ENCODE results near the gene MCF2. TPM values are rescaled to one million over a fixed set of nuclear protein-coding genes. Genes with fewer than 3 reads are reported as not detected.
"Not testable (repeated sequence)": the region's sequence is repeated elsewhere in the genome, so short reads cannot be mapped to it uniquely, and the experiment has no call there.

The MCF2 gene
- total RNA-seq, 1 experiment from 2014 or later = 2.7 TPM

- Histone ChIP-seq H3K4me3 (ENCODE audit: low read depth, low read length, poor library complexity, severe bottlenecking) (peak overlapping the region; percentile 17), H3K4me1 (ENCODE audit: insufficient read depth, low read length, poor library complexity, severe bottlenecking) (no peaks in the 10 kb centered on the region), H3K36me3 (ENCODE audit: insufficient read depth, low read length, poor library complexity, severe bottlenecking) (no peaks in the 10 kb centered on the region), H3K27me3 (replicated peaks; ENCODE audit: insufficient read depth, low read depth, low read length, poor library complexity) (no peaks in the 10 kb centered on the region), H3K9me3 (ENCODE audit: low read depth, low read length, poor library complexity, severe bottlenecking) (no peaks in the 10 kb centered on the region), H3K27ac (ENCODE audit: low read depth, low read length, poor library complexity, severe bottlenecking) (no peak overlapping the region)
- ChIA-PET CTCF (no interaction called here), POLR2A (ENCODE audit: low non-redundant PET) (no interaction called here)
- intact Hi-C loops (cut with micrococcal nuclease; ENCODE audit: unreplicated experiment) = no loop called here
- BruUV-seq (replicated peaks) = no TSS peak
- no peak for DNase-seq (ENCODE audit: low spot score)
- TF ChIP-seq EZH2 (IDR thresholded peaks at IDR 0.05; ENCODE audit: borderline replicate concordance, low read depth, low read length, poor library complexity, severe bottlenecking) (no peak), CTCF (conservative IDR thresholded peaks at IDR 0.05; ENCODE audit: low read depth, low read length) (no peak)
These were observed 16.5 kb downstream of the MCF2 start for GRCh38 chrX:139691493-139691842.

GRCh38 chrX:139685175-139685574, 22.8 kb downstream of the MCF2 start:
- DNase-seq (ENCODE audit: low spot score); H3K4me1 ChIP-seq (ENCODE audit: insufficient read depth, low read length, poor library complexity, severe bottlenecking); intact Hi-C loops (cut with micrococcal nuclease; ENCODE audit: unreplicated experiment); CTCF ChIA-PET; H3K4me3 ChIP-seq (ENCODE audit: low read depth, low read length, poor library complexity, severe bottlenecking); POLR2A ChIA-PET (ENCODE audit: low non-redundant PET); H3K36me3 ChIP-seq (ENCODE audit: insufficient read depth, low read length, poor library complexity, severe bottlenecking); H3K27ac ChIP-seq (ENCODE audit: low read depth, low read length, poor library complexity, severe bottlenecking); H3K9me3 ChIP-seq (ENCODE audit: low read depth, low read length, poor library complexity, severe bottlenecking); H3K27me3 ChIP-seq (replicated peaks; ENCODE audit: insufficient read depth, low read depth, low read length, poor library complexity); BruUV-seq (replicated peaks): not testable (repeated sequence)

- CTCF ChIA-PET = no interaction called here
- H3K4me3 ChIP-seq (ENCODE audit: low read depth, low read length, poor library complexity, severe bottlenecking) = no peak overlapping the region
- POLR2A ChIA-PET (ENCODE audit: low non-redundant PET) = no interaction called here
- no peaks in the 10 kb centered on the region for H3K27me3 ChIP-seq (replicated peaks; ENCODE audit: insufficient read depth, low read depth, low read length, poor library complexity)
- no peaks in the 10 kb centered on the region for H3K4me1 ChIP-seq (ENCODE audit: insufficient read depth, low read length, poor library complexity, severe bottlenecking)
- BruUV-seq (replicated peaks) = no TSS peak
- TF ChIP-seq EZH2 (IDR thresholded peaks at IDR 0.05; ENCODE audit: borderline replicate concordance, low read depth, low read length, poor library complexity, severe bottlenecking) = no peak
- TF ChIP-seq CTCF (conservative IDR thresholded peaks at IDR 0.05; ENCODE audit: low read depth, low read length) = no peak
- no peak overlapping the region for H3K27ac ChIP-seq (ENCODE audit: low read depth, low read length, poor library complexity, severe bottlenecking)
- intact Hi-C loops (cut with micrococcal nuclease; ENCODE audit: unreplicated experiment) = no loop called here
- H3K36me3 ChIP-seq (ENCODE audit: insufficient read depth, low read length, poor library complexity, severe bottlenecking) = no peaks in the 10 kb centered on the region
- H3K9me3 ChIP-seq (ENCODE audit: low read depth, low read length, poor library complexity, severe bottlenecking) = no peaks in the 10 kb centered on the region
- no peak for DNase-seq (ENCODE audit: low spot score)
These were observed 27.6 kb downstream of the MCF2 start for GRCh38 chrX:139680356-139680755.

- H3K27me3 ChIP-seq (replicated peaks; ENCODE audit: insufficient read depth, low read depth, low read length, poor library complexity) = no peaks in the 10 kb centered on the region
- intact Hi-C loops (cut with micrococcal nuclease; ENCODE audit: unreplicated experiment) = no loop called here
- no peaks in the 10 kb centered on the region for H3K36me3 ChIP-seq (ENCODE audit: insufficient read depth, low read length, poor library complexity, severe bottlenecking)
- DNase-seq (ENCODE audit: low spot score) = no peak
- no peaks in the 10 kb centered on the region for H3K4me1 ChIP-seq (ENCODE audit: insufficient read depth, low read length, poor library complexity, severe bottlenecking)
- POLR2A ChIA-PET (ENCODE audit: low non-redundant PET) = no interaction called here
- H3K9me3 ChIP-seq (ENCODE audit: low read depth, low read length, poor library complexity, severe bottlenecking) = no peaks in the 10 kb centered on the region
- TF ChIP-seq EZH2 (IDR thresholded peaks at IDR 0.05; ENCODE audit: borderline replicate concordance, low read depth, low read length, poor library complexity, severe bottlenecking) (no peak), CTCF (conservative IDR thresholded peaks at IDR 0.05; ENCODE audit: low read depth, low read length) (no peak)
- CTCF ChIA-PET = no interaction called here
- no peak overlapping the region for H3K4me3 ChIP-seq (ENCODE audit: low read depth, low read length, poor library complexity, severe bottlenecking)
- no peak overlapping the region for H3K27ac ChIP-seq (ENCODE audit: low read depth, low read length, poor library complexity, severe bottlenecking)
- no TSS peak for BruUV-seq (replicated peaks)
These were observed 60.4 kb downstream of the MCF2 start for GRCh38 chrX:139647597-139647996.
